GM12878 (cell line): ENCODE measurements around the gene CUL9.

Experiments
- TF ChIP-seq, protein P1 (sequence below): IDR thresholded peaks from 2 replicates; pipeline ENCODE4 v1.6.1; 2012; ENCODE audit warnings: low read depth, low read length, improper control_type of control experiment
- TF ChIP-seq, protein P2 (sequence below): fragments of 150-350 bp; IDR thresholded peaks from 2 replicates; pipeline ENCODE4 v1.6.1; 2014; ENCODE audit warnings: mild to moderate bottlenecking, low read depth, low read length

DNA sequence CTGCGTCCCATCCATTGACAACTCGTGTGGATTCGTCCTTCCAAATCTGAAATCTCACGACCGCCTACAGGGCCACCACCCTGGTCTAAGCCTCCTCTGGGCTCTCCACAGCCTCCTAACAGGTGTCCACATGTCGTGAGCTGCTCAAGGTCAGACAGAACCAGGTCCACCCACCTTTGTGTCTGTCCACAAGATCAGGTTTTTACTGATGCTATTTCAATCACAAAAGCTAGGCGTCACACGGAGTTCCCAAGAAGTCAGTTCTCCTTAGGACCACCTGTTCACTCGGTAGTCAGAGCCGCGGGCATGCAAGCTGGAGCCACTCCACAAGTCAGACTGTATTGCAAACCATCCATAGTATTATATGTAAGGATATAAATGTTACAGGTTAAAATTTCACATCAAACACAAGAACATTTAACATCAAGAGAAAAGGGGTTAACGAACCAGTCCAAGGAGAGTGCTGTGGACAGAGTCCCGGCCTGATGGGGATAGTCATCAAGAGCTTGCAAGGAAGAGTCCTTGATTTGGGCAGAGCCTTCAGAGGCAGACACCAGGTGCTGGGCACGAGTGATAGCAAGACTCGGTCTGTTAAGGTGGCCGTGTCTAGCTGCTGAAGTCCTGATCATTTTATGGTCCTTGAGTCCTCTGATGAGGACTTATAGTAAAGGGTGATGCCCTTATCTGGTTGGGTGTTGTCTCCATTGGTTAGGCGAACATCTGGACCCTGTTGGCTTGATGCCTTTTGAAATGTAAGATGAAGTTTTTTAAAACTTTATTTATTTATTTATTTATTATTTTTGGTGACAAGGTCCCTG, 48.0 kb downstream of the CUL9 start:
- TF ChIP-seq, protein P1, sequence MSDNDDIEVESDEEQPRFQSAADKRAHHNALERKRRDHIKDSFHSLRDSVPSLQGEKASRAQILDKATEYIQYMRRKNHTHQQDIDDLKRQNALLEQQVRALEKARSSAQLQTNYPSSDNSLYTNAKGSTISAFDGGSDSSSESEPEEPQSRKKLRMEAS = no peak
- TF ChIP-seq, protein P2, sequence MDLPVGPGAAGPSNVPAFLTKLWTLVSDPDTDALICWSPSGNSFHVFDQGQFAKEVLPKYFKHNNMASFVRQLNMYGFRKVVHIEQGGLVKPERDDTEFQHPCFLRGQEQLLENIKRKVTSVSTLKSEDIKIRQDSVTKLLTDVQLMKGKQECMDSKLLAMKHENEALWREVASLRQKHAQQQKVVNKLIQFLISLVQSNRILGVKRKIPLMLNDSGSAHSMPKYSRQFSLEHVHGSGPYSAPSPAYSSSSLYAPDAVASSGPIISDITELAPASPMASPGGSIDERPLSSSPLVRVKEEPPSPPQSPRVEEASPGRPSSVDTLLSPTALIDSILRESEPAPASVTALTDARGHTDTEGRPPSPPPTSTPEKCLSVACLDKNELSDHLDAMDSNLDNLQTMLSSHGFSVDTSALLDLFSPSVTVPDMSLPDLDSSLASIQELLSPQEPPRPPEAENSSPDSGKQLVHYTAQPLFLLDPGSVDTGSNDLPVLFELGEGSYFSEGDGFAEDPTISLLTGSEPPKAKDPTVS = no peak
